DMS53 treated with DMSO at 0.1 percent for 48 hours (cell line): ENCODE results near the gene TPPP2.

ENCODE experiments used
- DNase-seq: peaks from one replicate; lab custom pipeline; 2025; ENCODE audit not compliant: unreplicated experiment; lab: John Stamatoyannopoulos, UW

TPPP2 gene

GRCh38 chr14:21074398-21075272, 44.6 kb downstream of the TPPP2 start:
- DNase-seq: no peak

DNA sequence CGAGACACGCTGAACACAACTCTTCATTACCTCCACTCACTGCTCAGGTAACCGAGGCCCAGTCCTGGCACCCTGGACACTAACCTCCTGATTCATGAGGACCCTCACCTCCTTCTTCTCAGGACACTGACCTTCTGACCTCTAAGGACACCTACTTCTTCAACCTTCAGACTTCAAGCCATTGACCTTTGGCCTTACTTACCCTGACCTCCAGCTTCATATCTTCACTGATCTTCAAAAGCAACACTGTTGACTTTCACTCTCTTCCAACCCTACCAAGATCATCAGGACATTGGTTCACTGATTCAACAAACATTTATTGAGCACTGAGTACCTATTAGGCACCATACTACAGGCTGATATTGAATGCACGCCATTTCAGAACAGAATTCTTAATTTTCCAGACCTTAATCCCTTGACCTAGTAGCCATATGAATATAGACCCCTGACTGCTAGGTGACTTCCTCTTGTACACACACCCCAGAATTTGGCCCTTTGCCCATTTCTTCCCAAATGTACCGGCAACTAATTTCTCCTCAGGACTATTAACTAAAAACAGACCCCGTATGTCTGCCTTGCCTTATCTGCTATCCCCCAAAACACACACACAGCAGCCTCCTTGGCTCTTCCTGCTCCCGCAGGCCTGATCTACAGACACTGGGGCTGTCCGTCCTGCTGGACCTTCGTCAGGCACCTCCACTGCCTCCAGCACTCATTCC, 45.9 kb downstream of the TPPP2 start:
- no peak for DNase-seq

GRCh38 chr14:21077672-21078071, 47.7 kb downstream of the TPPP2 start:
- DNase-seq: no peak

- no peak for DNase-seq
These were observed 48.3 kb downstream of the TPPP2 start for GRCh38 chr14:21078287-21078686.

DNA sequence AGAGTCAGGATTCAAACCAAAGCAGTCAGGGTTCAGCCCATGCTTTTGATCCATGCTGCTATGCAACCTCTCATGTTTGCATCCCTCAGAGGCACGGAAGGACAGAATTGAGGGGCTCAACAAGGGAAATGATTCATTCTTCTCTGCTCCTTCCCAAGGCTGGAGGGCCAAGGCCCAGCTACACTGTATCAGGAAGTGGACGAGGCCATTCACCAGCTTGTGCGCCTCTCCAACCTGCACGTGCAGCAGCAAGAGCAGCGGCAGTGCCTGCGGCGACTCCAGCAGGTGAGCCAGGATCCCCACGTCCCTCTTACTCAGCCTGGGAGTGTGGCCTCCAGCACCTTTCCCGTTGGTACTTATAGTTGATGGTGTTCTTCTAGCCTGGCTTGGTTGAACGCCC, 48.7 kb downstream of the TPPP2 start:
- no peak for DNase-seq

GRCh38 chr14:21081521-21082142, 51.6 kb downstream of the TPPP2 start:
- no peak for DNase-seq
